ENCODE results near the gene LEPROT. TPM values are rescaled to one million over a fixed set of nuclear protein-coding genes. Genes with fewer than 3 reads are reported as not detected.

LEPROT gene
- total and polyA plus RNA-seq, 10 donors, result 12.5 to 104 (median 68.6) TPM

GRCh38 chr1:65424573-65424889 is 4.1 kb downstream of the LEPROT start:
- peak overlapping the region in 1 of 8 donors; percentile 24 for H3K27ac ChIP-seq
- intact Hi-C loops (cut with DNase I; ENCODE audit: low total_unique reads), result loop anchor here (10.0 kb wide), 1 partner anchor 170 kb away; no protein-coding TSS in a partner anchor

DNA sequence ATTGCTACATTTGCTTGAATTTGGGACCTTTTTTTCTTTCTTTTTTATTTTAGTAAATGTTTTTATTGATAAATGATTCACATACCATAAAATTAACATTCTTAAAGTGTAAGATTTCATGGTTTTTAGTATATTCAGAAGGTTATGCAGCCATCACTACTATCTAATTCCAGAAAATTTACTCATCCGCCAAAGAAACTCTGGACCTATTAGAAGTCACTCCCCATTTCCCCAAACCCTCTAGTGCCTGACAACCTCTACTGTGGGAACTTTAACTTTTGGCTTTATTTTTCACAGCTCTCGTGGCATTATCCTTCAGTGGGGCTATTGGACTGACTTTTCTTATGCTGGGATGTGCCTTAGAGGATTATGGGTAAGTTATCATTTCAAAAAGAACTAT is 4.5 kb downstream of the LEPROT start:
- Histone ChIP-seq H3K4me1 (peaks cover 11 to 51% (median 34%) of the 10 kb centered on the region in 6 donors), H3K4me3 (no peak overlapping the region), H3K27ac (no peak overlapping the region), H3K36me3 (peaks cover 0 to 51% (median 26%) of the 10 kb centered on the region in 6 donors), H3K27me3 (replicated peaks in 1 of 7) (no peaks in the 10 kb centered on the region), H3K9me3 (no peaks in the 10 kb centered on the region)
- DNase-seq, result no peak
- intact Hi-C loops (cut with DNase I; ENCODE audit: low total_unique reads), result loop anchor here (10.0 kb wide), 1 partner anchor 170 kb away; no protein-coding TSS in a partner anchor
- WGBS, 5 donors, result 95 to 98% (median 96%) methylated on average over 2 of the region's 2 CpGs
- TF ChIP-seq, protein P1, sequence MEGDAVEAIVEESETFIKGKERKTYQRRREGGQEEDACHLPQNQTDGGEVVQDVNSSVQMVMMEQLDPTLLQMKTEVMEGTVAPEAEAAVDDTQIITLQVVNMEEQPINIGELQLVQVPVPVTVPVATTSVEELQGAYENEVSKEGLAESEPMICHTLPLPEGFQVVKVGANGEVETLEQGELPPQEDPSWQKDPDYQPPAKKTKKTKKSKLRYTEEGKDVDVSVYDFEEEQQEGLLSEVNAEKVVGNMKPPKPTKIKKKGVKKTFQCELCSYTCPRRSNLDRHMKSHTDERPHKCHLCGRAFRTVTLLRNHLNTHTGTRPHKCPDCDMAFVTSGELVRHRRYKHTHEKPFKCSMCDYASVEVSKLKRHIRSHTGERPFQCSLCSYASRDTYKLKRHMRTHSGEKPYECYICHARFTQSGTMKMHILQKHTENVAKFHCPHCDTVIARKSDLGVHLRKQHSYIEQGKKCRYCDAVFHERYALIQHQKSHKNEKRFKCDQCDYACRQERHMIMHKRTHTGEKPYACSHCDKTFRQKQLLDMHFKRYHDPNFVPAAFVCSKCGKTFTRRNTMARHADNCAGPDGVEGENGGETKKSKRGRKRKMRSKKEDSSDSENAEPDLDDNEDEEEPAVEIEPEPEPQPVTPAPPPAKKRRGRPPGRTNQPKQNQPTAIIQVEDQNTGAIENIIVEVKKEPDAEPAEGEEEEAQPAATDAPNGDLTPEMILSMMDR (IDR thresholded peaks at IDR 0.05 in 8 of 11, conservative IDR thresholded peaks at IDR 0.05 in 3 of 11), result no peak
- TF ChIP-seq POLR2A (IDR thresholded peaks at IDR 0.05) (no peak), POLR2AphosphoS5 (IDR thresholded peaks at IDR 0.05) (no peak)

More at GRCh38 chr1:65424573-65424889, 4.1 kb downstream of the LEPROT start:
- H3K27me3 ChIP-seq (replicated peaks in 1 of 7), result no peaks in the 10 kb centered on the region
- H3K9me3 ChIP-seq, result no peaks in the 10 kb centered on the region
- no peak overlapping the region for H3K4me3 ChIP-seq
- H3K4me1 ChIP-seq, result peaks cover 12 to 51% (median 33%) of the 10 kb centered on the region in 6 donors
- H3K36me3 ChIP-seq, result peaks cover 0 to 46% (median 26%) of the 10 kb centered on the region in 6 donors
- TF ChIP-seq POLR2A (IDR thresholded peaks at IDR 0.05), result no peak
- TF ChIP-seq POLR2AphosphoS5 (IDR thresholded peaks at IDR 0.05), result no peak
- TF ChIP-seq, protein P1 (IDR thresholded peaks at IDR 0.05 in 8 of 11, conservative IDR thresholded peaks at IDR 0.05 in 3 of 11), result no peak
- 75 to 93% (median 86%) methylated on average over 1 of the region's 1 CpG for WGBS, 5 donors
- DNase-seq, result no peak

DNA sequence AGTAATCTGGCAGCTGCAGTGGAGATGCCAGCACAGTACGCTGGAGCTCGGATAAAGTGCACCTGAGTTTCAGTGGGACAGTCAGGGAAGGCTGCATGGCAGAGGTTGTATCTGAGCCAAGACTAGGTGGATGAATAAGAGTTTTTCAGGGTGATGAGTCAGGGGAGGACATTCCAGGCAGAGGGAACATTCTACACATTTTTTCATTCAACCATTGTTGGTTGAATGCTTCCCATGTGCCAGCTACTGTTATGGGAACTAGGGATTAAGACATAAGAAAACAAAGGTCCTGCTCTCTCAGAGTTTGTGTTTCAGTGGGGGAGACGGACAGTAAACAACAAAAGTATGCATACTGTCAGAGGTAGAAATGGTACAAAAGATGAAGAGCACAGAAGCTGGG is 5.2 kb downstream of the LEPROT start:
- intact Hi-C loops (cut with DNase I; ENCODE audit: low total_unique reads), result loop anchor here (10.0 kb wide), 1 partner anchor 171 kb away; no protein-coding TSS in a partner anchor
- DNase-seq, result no peak
- 93 to 97% (median 95%) methylated on average over 3 of the region's 3 CpGs for WGBS, 5 donors
- H3K4me1 ChIP-seq, result peaks cover 11 to 58% (median 41%) of the 10 kb centered on the region in 6 donors
- no peak overlapping the region for H3K4me3 ChIP-seq
- H3K27ac ChIP-seq, result no peak overlapping the region
- H3K9me3 ChIP-seq, result no peaks in the 10 kb centered on the region
- H3K36me3 ChIP-seq, result peaks cover 0 to 58% (median 26%) of the 10 kb centered on the region in 6 donors
- TF ChIP-seq, protein P1 (IDR thresholded peaks at IDR 0.05 in 8 of 11, conservative IDR thresholded peaks at IDR 0.05 in 3 of 11), result no peak
- TF ChIP-seq POLR2A (IDR thresholded peaks at IDR 0.05) (no peak), POLR2AphosphoS5 (IDR thresholded peaks at IDR 0.05) (no peak)
- no peaks in the 10 kb centered on the region for H3K27me3 ChIP-seq (replicated peaks in 1 of 7)

DNA sequence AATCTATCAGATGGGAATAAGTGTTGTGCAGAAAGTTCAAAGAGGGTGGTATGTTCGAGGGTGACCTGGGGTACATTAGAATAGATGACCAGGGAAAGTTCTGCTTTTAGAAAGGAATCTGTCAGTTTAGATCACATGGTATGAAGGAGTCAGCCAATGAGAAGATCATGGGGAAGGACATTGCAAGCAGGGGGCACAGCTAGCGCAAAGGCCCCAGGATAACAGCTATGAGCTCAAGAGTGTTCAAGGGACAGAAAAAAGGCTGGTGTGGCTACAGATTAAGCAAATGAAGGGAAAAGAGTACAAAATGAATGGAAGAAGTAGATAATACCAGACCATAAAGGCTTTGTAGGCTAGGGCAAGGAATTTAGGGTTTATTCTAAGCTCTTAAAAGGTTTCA is 8.6 kb downstream of the LEPROT start:
- peak overlapping the region in 5 of 8 donors; percentile 7 to 56 (median 52) for H3K27ac ChIP-seq
- intact Hi-C loops (cut with DNase I; ENCODE audit: low total_unique reads), result loop anchor here (10.0 kb wide), 1 partner anchor 174 kb away; no protein-coding TSS in a partner anchor

More for the DNA sequence above, 8.6 kb downstream of the LEPROT start:
- 85 to 94% (median 92%) methylated on average over 2 of the region's 2 CpGs for WGBS, 5 donors
- TF ChIP-seq POLR2A (IDR thresholded peaks at IDR 0.05) (no peak), POLR2AphosphoS5 (IDR thresholded peaks at IDR 0.05) (no peak)
- TF ChIP-seq, protein P1 (IDR thresholded peaks at IDR 0.05 in 8 of 11, conservative IDR thresholded peaks at IDR 0.05 in 3 of 11), result no peak
- H3K36me3 ChIP-seq, result peaks cover 0 to 88% (median 41%) of the 10 kb centered on the region in 6 donors
- no peak for DNase-seq
- H3K9me3 ChIP-seq, result no peaks in the 10 kb centered on the region
- H3K4me1 ChIP-seq, result peaks cover 0 to 30% (median 14%) of the 10 kb centered on the region in 6 donors
- H3K4me3 ChIP-seq, result no peak overlapping the region
- no peaks in the 10 kb centered on the region for H3K27me3 ChIP-seq (replicated peaks in 1 of 7)

All from spleen (tissue), 11 donors.